HUES6 (cell line): ENCODE measurements around the gene TBC1D20.

Source experiments
- H3K27ac ChIP-seq: 2 replicates; pipeline ENCODE4 v1.7.0; 2013; ENCODE audit warnings: low read depth, mild to moderate bottlenecking, low read length, inconsistent platforms
- H3K27me3 ChIP-seq: 2 replicates; pipeline ENCODE4 v1.6.1; 2013; ENCODE audit warnings: low read length; ENCODE audit not compliant: control insufficient read depth, insufficient read depth
- H3K36me3 ChIP-seq: 2 replicates; pipeline ENCODE4 v1.6.1; 2013; ENCODE audit warnings: low read length; ENCODE audit not compliant: control insufficient read depth, insufficient read depth
- H3K4me1 ChIP-seq: 2 replicates; pipeline ENCODE4 v1.6.1; 2013; ENCODE audit warnings: low read length; ENCODE audit not compliant: control insufficient read depth, insufficient read depth
- H3K4me3 ChIP-seq: 2 replicates; pipeline ENCODE4 v1.5.1; 2013; ENCODE audit warnings: low read depth, low read length
- H3K9ac ChIP-seq: one replicate; pipeline ENCODE4 v1.6.1; 2013; ENCODE audit warnings: mild to moderate bottlenecking, low read length
- H3K9me3 ChIP-seq: 2 replicates; pipeline ENCODE4 v1.6.1; 2013; ENCODE audit warnings: low read depth, low read length; ENCODE audit not compliant: control insufficient read depth, insufficient read depth

The TBC1D20 gene

DNA sequence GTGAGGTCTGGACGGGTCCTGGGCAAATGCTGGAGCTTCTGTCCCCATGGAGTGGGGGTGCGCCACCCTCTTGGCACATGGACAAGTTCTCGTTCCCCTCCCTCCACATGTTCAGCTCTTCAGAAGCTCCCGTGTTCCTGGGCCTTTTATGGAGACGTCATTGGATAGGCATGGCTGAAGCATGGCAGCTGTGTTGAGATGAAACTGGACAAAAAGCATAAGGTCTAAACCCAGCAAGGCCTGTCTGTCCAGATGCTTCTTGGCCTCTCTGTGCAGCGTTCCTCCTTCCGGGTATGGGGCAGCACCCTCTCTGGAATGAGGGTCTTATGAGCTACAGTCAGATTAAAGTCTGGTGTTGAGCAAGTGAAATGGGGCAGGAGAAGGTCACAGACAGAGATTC lies 26.8 kb downstream of the TBC1D20 start:
- Histone ChIP-seq H3K27me3 (peaks cover 40% of the 10 kb centered on the region), H3K9ac (no peak overlapping the region), H3K27ac (no peak overlapping the region), H3K4me1 (peaks cover 12% of the 10 kb centered on the region), H3K36me3 (peaks cover 64% of the 10 kb centered on the region), H3K4me3 (no peak overlapping the region), H3K9me3 (no peaks in the 10 kb centered on the region)

DNA sequence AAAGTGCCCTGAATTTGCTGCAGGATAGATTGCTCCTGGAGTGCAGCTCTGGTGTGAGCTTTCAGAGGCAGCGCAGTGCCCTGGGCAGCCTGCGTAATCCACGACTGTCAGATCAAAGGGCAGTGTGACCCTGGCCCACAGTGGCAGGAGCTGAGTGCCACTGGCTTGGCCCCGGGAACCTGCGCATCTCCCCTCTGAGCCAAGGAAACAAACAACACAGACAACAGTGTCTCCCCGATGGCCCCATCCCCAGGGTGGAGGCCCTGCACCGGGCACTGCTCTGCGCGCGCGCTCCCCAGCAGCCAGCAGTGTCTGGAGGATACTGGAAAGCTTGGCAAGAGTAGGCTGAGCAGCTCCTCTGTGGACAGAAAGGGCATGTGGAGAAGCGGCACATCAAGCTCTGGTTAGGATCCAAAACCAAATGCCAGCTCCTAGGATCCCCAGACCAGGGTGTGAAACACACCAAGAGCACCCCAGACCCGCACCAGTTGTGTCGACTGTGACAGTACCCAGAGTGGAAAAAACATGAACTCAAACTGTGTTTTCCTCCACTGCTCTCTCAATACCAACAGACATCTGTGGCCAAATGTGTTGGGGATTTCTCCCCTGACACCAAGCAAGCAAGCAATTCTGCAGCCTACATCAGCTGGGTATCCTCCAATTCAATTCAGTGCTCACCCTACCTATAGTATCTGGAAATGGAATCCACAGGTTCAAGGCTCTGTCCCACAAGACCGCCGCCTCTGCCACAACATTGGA lies 27.5 kb downstream of the TBC1D20 start:
- Histone ChIP-seq H3K27me3 (peaks cover 40% of the 10 kb centered on the region), H3K9me3 (no peaks in the 10 kb centered on the region), H3K27ac (no peak overlapping the region), H3K9ac (no peak overlapping the region), H3K4me1 (peaks cover 12% of the 10 kb centered on the region), H3K36me3 (peaks cover 64% of the 10 kb centered on the region), H3K4me3 (peak overlapping the region; percentile 15; the same call in 1 of the 2 replicates)

DNA sequence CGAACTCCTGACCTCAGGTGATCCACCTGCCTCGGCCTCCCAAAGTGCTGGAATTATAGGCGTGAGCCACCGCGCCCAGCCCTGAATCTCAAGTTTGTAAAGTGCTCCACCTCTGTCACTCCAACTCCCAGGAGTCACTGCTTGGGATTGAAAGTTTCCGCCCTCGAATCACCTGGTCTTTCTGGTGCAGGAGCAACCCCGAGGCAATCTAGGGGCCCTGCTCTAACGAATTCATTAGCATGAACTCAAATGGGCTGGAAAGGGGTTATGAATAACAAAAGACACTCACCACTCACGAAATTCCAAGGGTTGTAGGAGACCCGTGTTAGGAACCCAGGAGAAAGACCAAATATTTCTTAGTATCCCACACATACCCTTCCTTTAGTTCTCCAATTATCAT lies 28.1 kb downstream of the TBC1D20 start:
- H3K4me1 ChIP-seq: peaks cover 12% of the 10 kb centered on the region
- peak overlapping the region; percentile 15; the same call in 1 of the 2 replicates for H3K4me3 ChIP-seq
- H3K27ac ChIP-seq: no peak overlapping the region
- H3K9ac ChIP-seq: no peak overlapping the region
- H3K36me3 ChIP-seq: peaks cover 63% of the 10 kb centered on the region
- peaks cover 40% of the 10 kb centered on the region for H3K27me3 ChIP-seq
- no peaks in the 10 kb centered on the region for H3K9me3 ChIP-seq

DNA sequence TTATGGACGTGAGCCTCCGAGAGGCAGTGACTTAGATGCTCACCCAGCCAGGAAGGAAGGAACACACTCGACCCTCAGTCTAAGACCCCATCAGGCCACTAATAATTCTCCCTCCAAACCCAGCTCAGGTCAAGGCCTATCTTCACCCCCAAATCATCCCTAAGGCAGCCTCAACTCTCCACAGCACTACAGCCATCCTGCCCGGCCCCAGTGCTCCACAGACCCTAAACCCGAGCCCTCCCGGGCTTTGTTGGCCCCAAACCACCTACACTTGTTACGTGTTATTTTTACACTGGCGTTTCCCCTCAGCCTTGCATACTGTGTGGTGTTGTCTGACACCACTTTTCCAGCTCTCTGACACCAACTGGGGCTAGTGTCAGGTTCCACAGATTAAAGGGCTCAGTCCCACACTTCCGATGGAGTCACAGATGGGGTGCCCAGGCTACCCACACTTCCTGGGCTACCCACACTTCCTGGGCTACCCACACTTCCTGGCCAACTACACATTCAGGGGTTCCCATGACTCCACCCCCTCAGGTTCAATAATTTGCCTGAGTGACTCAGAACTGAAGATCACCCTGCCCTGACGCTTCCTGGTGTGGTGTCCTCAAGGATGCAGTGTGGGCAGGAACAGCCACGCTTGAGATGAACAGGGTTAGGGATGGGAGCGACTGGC lies 28.9 kb downstream of the TBC1D20 start:
- Histone ChIP-seq H3K9me3 (no peaks in the 10 kb centered on the region), H3K4me1 (peaks cover 12% of the 10 kb centered on the region), H3K27me3 (peaks cover 40% of the 10 kb centered on the region), H3K36me3 (peaks cover 62% of the 10 kb centered on the region), H3K27ac (no peak overlapping the region), H3K9ac (no peak overlapping the region), H3K4me3 (no peak overlapping the region)

DNA sequence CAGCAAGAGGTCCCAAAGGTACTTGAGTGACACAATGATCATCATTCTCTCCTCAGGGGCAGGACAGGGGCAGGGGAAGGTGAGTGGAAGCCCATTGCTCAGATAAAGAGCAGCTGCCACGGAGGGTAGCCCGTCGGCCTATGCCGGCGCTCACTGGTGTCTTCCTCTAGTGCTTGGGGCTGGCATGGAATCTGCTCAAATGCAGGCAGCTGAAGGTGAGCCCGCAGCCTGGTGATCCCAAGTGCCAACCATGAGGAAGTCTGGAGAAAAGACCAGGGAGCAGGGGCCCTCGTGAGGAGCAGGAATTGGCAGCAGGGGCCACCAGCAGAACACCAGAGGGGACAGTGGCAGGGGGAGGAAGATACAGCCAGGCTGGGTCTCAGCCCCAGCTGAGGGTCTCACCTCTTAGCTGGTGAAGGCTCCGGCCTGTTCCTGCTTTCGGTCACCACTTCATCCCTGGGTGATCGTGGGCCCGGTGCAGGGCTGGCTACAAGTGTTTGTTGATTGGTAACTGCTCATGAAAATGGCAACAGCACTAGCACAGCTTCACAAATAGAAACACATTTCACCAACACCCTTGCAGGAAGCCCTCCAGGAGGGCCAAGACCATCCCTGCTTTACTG lies 29.5 kb downstream of the TBC1D20 start:
- peaks cover 12% of the 10 kb centered on the region for H3K4me1 ChIP-seq
- no peak overlapping the region for H3K27ac ChIP-seq
- no peak overlapping the region for H3K4me3 ChIP-seq
- H3K9ac ChIP-seq: no peak overlapping the region
- H3K9me3 ChIP-seq: no peaks in the 10 kb centered on the region
- H3K27me3 ChIP-seq: peaks cover 40% of the 10 kb centered on the region
- peaks cover 61% of the 10 kb centered on the region for H3K36me3 ChIP-seq

DNA sequence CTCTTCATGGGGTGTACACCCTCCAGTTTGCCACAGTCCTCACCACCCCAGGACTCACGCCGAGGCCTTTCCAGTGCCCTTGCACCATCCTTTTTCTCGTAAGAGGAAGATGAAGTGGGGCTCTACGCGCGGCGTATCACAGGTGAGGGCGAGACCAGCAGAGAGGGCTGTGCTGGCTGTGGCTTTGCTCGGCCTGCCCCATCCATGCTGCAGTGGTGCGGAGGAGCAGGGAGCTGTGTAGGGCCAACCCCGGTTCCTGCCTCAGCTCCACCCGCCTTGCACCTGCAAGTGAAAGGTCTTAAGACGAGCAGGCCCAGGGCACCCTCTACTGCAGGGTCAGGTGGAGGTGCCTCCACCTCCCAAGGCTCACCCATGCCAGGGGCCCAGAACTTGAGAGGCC lies 30.1 kb downstream of the TBC1D20 start:
- no peak overlapping the region for H3K4me3 ChIP-seq
- H3K4me1 ChIP-seq: peaks cover 12% of the 10 kb centered on the region
- H3K36me3 ChIP-seq: peaks cover 61% of the 10 kb centered on the region
- H3K27ac ChIP-seq: no peak overlapping the region
- no peaks in the 10 kb centered on the region for H3K9me3 ChIP-seq
- H3K27me3 ChIP-seq: peaks cover 37% of the 10 kb centered on the region
- no peak overlapping the region for H3K9ac ChIP-seq

DNA sequence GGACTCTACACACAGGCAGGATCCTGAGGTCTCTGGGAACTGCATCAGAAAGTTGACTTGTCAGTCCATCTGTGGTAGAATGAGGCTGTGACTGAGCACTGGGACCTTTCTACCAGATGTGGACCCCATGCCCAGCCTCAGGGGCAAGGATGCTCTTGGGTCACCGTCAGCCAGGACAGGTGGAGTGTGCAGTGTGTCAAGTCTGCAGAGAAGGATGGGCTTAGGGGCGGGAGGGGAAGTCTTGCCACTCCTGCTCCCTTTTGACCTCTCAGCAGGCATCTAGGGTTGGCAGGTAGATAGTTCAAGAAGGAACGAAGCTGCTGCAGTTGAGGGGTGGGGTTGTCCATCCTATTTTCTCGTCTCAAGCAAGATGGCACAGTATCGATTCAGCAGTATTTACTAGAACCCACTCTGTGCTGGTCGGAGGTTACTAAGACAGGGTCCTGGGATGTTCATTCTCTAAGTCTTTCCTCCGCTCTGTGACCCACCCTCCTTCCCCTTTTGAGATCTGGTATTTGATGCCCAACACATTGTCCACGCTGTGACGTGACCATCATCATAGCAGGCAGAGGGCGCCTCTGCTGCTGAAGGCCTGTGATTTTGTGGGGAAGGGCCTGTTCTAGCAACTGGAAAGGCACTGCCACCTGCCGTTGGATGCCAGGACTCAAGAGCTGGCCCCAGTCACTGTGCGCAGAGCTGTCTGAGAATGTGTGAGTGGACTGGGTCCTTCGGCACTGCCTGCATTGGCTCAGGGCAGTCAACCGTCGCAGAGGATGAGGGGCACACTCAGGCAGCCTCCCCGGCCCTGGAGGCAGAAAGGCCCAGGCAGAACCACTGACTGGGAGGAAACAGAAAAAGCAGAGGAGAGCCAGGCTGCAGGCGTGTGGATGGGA lies 31.1 kb downstream of the TBC1D20 start:
- no peaks in the 10 kb centered on the region for H3K9me3 ChIP-seq
- peaks cover 30% of the 10 kb centered on the region for H3K27me3 ChIP-seq
- H3K4me3 ChIP-seq: no peak overlapping the region
- H3K4me1 ChIP-seq: peaks cover 12% of the 10 kb centered on the region
- no peak overlapping the region for H3K27ac ChIP-seq
- peaks cover 57% of the 10 kb centered on the region for H3K36me3 ChIP-seq
- H3K9ac ChIP-seq: no peak overlapping the region

DNA sequence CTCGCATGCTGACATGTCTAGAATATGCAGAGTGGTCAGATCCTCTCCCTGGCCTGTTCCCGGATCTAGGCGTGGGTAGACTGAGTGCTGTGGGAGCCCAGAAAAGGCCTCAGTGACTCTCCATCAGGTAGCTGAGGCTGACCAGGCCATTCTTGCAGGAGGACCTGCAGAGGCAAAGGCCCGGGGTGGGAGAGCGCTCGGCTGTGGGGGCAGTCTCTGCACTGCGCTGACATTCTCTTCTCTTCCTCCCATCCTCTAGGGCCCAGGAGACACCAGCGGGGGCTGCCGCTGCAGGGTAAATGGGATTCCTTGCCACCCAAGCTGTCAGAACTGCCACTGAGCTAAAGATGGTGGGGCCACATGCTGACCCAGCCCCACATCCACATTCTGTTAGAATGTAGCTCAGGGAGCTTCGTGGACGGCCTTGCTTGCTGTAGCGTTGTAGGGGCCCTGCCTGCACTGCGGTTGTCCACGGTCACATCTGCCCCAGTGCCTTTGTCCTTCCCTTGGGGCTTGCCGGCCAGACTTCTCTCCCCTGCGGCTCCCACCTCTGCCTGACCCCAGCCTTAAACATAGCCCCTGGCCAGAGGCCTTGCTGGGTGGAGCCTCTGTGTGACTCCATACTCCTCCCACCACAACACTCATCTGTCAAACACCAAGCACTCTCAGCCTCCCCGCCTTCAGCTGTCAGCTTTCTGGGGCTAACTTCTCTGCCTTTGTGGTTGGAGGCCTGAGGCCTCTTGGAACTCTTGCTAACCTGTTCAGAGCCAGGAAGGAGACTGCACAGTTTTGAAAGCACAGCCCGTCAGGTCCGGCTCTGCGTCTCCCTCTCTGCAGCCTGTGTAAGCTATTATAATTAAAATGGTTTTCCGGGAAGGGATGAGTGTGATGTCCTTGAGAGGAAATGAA lies 32.0 kb downstream of the TBC1D20 start:
- H3K9ac ChIP-seq: no peak overlapping the region
- no peaks in the 10 kb centered on the region for H3K9me3 ChIP-seq
- peaks cover 10% of the 10 kb centered on the region for H3K4me1 ChIP-seq
- peaks cover 21% of the 10 kb centered on the region for H3K27me3 ChIP-seq
- H3K36me3 ChIP-seq: peaks cover 48% of the 10 kb centered on the region
- H3K4me3 ChIP-seq: no peak overlapping the region
- H3K27ac ChIP-seq: no peak overlapping the region

DNA sequence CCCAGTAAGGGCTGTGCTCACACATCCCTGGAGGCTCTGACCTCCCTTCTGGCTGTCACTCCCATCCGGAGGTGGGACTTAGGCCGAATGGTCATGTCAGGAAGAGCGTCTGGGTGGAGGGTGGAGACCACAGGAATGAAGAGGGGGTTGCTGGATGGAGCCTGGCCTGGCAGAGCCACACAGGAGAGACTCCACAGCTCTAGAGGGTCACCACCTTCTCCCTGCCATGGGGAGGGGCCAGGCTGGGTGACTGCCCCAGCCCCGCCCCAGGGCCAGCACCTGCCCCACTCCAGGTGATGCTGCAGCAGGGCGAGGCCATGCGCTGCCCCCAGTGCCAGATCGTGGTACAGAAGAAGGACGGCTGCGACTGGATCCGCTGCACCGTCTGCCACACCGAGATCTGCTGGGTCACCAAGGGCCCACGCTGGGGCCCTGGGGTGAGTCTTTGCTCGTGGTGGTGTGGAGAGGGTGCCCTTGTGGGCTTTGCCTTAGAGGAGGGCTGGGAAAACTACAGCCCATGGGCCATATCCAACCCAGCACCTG lies 33.6 kb downstream of the TBC1D20 start:
- peaks cover 49% of the 10 kb centered on the region for H3K36me3 ChIP-seq
- H3K4me3 ChIP-seq: no peak overlapping the region
- no peak overlapping the region for H3K27ac ChIP-seq
- H3K27me3 ChIP-seq: peaks cover 12% of the 10 kb centered on the region
- H3K9me3 ChIP-seq: no peaks in the 10 kb centered on the region
- no peak overlapping the region for H3K9ac ChIP-seq
- H3K4me1 ChIP-seq: no peaks in the 10 kb centered on the region
